ENCODE measurements around the gene NTS. TPM values are rescaled to one million over a fixed set of nuclear protein-coding genes. Genes with fewer than 3 reads are reported as not detected.

The NTS gene, protein sequence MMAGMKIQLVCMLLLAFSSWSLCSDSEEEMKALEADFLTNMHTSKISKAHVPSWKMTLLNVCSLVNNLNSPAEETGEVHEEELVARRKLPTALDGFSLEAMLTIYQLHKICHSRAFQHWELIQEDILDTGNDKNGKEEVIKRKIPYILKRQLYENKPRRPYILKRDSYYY
- total RNA-seq, result 0.50 and 1.2 TPM in 2 replicates

DNA sequence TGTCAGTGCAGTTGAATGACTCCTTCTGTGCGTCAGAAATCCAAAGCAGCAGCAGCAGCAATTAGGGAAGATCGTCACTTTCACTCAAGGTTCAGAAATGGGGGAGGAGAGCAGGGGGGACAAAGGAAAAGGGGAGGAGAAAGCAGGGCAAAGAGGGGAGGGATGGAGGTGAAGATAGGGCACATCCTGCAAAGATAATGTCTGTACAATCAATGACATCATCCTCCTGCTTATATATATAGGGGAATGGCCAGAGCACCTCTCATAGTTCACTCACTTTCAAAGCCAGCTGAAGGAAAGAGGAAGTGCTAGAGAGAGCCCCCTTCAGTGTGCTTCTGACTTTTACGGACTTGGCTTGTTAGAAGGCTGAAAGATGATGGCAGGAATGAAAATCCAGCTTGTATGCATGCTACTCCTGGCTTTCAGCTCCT is at the start of gene NTS:
TSS of gene NTS (plus strand) at position 265 of the 431 bp plus-strand sequence. CDS start at position 374, 109 bp downstream.

DNA sequence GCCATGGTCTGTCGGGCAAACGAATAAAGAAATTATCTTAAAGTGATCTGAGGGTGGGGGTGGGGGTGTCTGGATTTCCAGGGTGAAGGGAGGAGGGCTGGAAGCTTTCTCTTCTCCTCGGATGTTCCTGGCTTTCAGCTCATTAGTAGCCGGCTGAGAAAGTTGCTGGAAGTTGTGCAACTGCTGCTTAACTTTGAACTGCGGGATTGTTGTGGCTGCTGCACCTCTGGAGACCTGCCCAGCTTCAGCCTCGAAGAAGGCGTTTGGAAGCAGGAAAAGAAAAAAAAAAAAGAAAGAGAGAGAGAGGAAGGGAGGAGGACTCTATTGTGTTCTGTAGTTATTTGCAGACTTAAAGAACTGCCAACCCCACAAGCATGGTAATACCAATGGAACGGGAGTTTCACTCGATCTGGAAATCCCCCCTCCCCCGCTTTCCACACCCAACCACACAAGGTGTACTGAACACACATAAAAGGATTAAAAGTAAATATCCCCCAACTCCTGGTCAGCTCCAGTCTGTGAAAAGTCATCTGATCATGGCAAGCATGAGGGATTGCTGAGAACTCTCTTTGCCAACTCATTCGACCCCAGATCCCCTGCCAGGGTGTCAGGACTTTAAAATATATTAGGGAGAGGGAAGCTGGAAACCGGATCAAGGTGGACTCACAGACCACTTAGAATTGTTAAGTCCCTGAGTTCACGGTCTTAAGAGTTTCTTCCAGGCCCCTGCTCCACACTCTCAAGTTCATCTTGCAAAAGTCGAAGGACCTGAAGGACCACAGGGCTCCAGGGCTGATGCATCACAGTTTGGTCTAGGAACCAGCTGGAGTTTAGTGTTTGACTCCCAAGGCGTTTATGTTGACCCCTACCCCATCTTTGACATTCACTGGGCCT is 37.7 kb upstream of the NTS start, which contains the start of gene RASSF9:
TSS of gene RASSF9 (minus strand) at position 213 of the 894 bp plus-strand sequence. CDS start at position 5, 208 bp downstream.

Other genes with a start within 250 kb of the NTS start
- gene RASSF9, start 37.9 kb upstream of the NTS start, total RNA-seq, result 0.66 and 0.87 TPM in 2 replicates

All from smooth muscle cell of trachea (primary cell).